GM21786 (cell line): ENCODE data around the gene PRTN3.
"Not testable (repeated sequence)": the region's sequence is repeated elsewhere in the genome, so short reads cannot be mapped to it uniquely, and the experiment has no call there.

Experiments
- ATAC-seq: cut with Tn5 transposase; IDR thresholded peaks from one replicate; pipeline ENCODE4 v1.9.1; 2021; ENCODE audit not compliant: unreplicated experiment

Gene PRTN3

GRCh38 chr19:815079-815774 lies 25.6 kb upstream of the PRTN3 start:
- ATAC-seq = no peak

- ATAC-seq = no peak
These were observed 24.9 kb upstream of the PRTN3 start for GRCh38 chr19:815775-816499.

- ATAC-seq = no peak
These were observed 24.3 kb upstream of the PRTN3 start for GRCh38 chr19:816500-816857.

GRCh38 chr19:820212-820611 lies 20.6 kb upstream of the PRTN3 start:
- not testable (repeated sequence) for ATAC-seq

GRCh38 chr19:821231-821824 lies 19.5 kb upstream of the PRTN3 start:
- no peak for ATAC-seq

GRCh38 chr19:821825-822503 lies 18.8 kb upstream of the PRTN3 start, which contains the start of gene PLPPR3:
Gene PLPPR3 (minus strand): TSS chr19:821955. CDS start chr19:821559, 396 bp downstream.
- no peak for ATAC-seq

GRCh38 chr19:823565-824121 lies 17.2 kb upstream of the PRTN3 start:
- ATAC-seq = no peak

GRCh38 chr19:824885-825284 lies 15.9 kb upstream of the PRTN3 start:
- no peak for ATAC-seq

GRCh38 chr19:825897-826644 lies 14.7 kb upstream of the PRTN3 start:
- ATAC-seq = no peak

- no peak for ATAC-seq
These were observed 13.5 kb upstream of the PRTN3 start for GRCh38 chr19:827314-827709.

- no peak for ATAC-seq
These were observed 13.0 kb upstream of the PRTN3 start, which contains the start of gene AZU1 for GRCh38 chr19:827710-828321. Gene AZU1 (plus strand): TSS chr19:827837. CDS start chr19:827847, 10 bp downstream.

- ATAC-seq = no peak
These were observed 11.6 kb upstream of the PRTN3 start for GRCh38 chr19:829129-829758.

GRCh38 chr19:831407-832369 lies 9.1 kb upstream of the PRTN3 start:
- no peak for ATAC-seq

- ATAC-seq = no peak
These were observed 6.6 kb upstream of the PRTN3 start for GRCh38 chr19:834216-834615.

GRCh38 chr19:835210-835810 lies 5.5 kb upstream of the PRTN3 start:
- no peak for ATAC-seq

- ATAC-seq = not testable (repeated sequence)
These were observed 2.0 kb downstream of the PRTN3 start for GRCh38 chr19:842802-843179.

- no peak for ATAC-seq
These were observed 2.5 kb downstream of the PRTN3 start for GRCh38 chr19:843180-843835.
